HepG2 (cell line): ENCODE data around the gene RIPOR1. TPM values are rescaled to one million over a fixed set of nuclear protein-coding genes. Genes with fewer than 3 reads are reported as not detected.
A peak's percentile ranks its signal among the peaks of the same experiment; 100 is the strongest.

Experiments
- ATAC-seq: fragments of 200-7000 bp; cut with Tn5 transposase; 3 replicates; pipeline ENCODE4 v1.9.1; 2020; ENCODE audit warnings: mild to moderate bottlenecking, moderate library complexity
- BruUV-seq: library from RNA; stranded (reverse); fragments of 400-500 nt; replicated peaks from 2 replicates; lab custom pipeline; 2021; lab: Mats Ljungman, UMichigan
- CTCF ChIA-PET: fragments of 300-600 bp; formaldehyde crosslinking; extraction: SDS; loops from one replicate; lab custom pipeline; 2021; ENCODE audit warnings: low total read pairs, inconsistent platforms, low intra/inter-chr PET ratio; lab: Yijun Ruan, JAX
- POLR2A ChIA-PET: fragments of 350-600 bp; sonication (Branson Sonifier 250); formaldehyde crosslinking; loops from one replicate; lab custom pipeline; 2020; ENCODE audit warnings: antibody characterized with exemption, inconsistent platforms; lab: Yijun Ruan, JAX
- DNase-seq: peaks from one replicate; pipeline ENCODE4 v3.0.0-alpha.2; 2015; ENCODE audit warnings: low spot score
- FAIRE-seq: peaks from 3 replicates; lab custom pipeline; 2011; peaks lifted over from hg19 to GRCh38; lab: Jason Lieb, UNC
- H2AFZ ChIP-seq: one replicate; pipeline ENCODE4 v1.6.1; 2011; ENCODE audit warnings: low read length, inconsistent platforms
- H3K27ac ChIP-seq: fragments of 300-600 bp; 3 replicates; pipeline ENCODE4 v1.8.0; 2011; ENCODE audit warnings: mixed run types, mild to moderate bottlenecking, mixed read lengths, low read length, inconsistent platforms; ENCODE audit not compliant: insufficient read depth; ENCODE audit errors: extremely low read length
- H3K27me3 ChIP-seq, 2 experiments: fragments of 200-600 bp in 1 of 2; 2 replicates in 1 of 2; 3 replicates in 1 of 2; pipeline versions ENCODE4 v1.6.0 to v1.8.0; 2011; ENCODE audit warnings: low read length in 2 of 2, mild to moderate bottlenecking in 2 of 2, moderate library complexity in 2 of 2, inconsistent platforms in 1 of 2; ENCODE audit not compliant: insufficient read depth in 2 of 2, control insufficient read depth in 1 of 2
- H3K36me3 ChIP-seq, 2 experiments: fragments of 200-600 bp in 1 of 2; replicated peaks in 1 of 2; 2 replicates in 1 of 2; 3 replicates in 1 of 2; pipeline versions ENCODE4 v1.5.1 to v1.8.0; 2011; ENCODE audit warnings: low read length in 2 of 2, inconsistent platforms in 1 of 2; ENCODE audit not compliant: insufficient read depth in 2 of 2, control insufficient read depth in 1 of 2
- H3K4me1 ChIP-seq: 2 replicates; pipeline ENCODE4 v1.5.1; 2012; ENCODE audit warnings: low read length, inconsistent platforms; ENCODE audit not compliant: insufficient read depth
- H3K4me2 ChIP-seq: 2 replicates; pipeline ENCODE4 v1.6.0; 2011; ENCODE audit warnings: low read depth, low read length, inconsistent platforms
- H3K4me3 ChIP-seq, 3 experiments: fragments of 200-600 bp in 1 of 3; sonication (generic), shearing (Covaris generic) in 1 of 3; replicated peaks in 1 of 3; 2 replicates each; pipeline ENCODE4 v1.5.1; 2011 to 2016; ENCODE audit warnings: low read length in 3 of 3, inconsistent platforms in 2 of 3, low read depth in 2 of 3, mild to moderate bottlenecking in 2 of 3, control low read depth in 1 of 3, mixed read lengths in 1 of 3; ENCODE audit not compliant: insufficient read depth in 1 of 3
- H3K79me2 ChIP-seq: one replicate; pipeline ENCODE4 v1.6.1; 2011; ENCODE audit warnings: low read length, inconsistent platforms; ENCODE audit not compliant: insufficient read depth
- H3K9ac ChIP-seq: 2 replicates; pipeline ENCODE4 v1.6.0; 2011; ENCODE audit warnings: mild to moderate bottlenecking, low read depth, low read length, inconsistent platforms; ENCODE audit not compliant: insufficient read depth
- H3K9me3 ChIP-seq: 2 replicates; pipeline ENCODE4 v1.5.1; 2012; ENCODE audit warnings: mild to moderate bottlenecking, low read length
- H4K20me1 ChIP-seq: 2 replicates; pipeline ENCODE4 v1.6.0; 2011; ENCODE audit warnings: inconsistent platforms, mild to moderate bottlenecking, low read length, moderate library complexity; ENCODE audit not compliant: insufficient read depth
- ARID2 ChIP-seq: sonication (generic); formaldehyde crosslinking; IDR thresholded peaks from 2 replicates; pipeline ENCODE4 v1.8.1; 2022; ENCODE audit warnings: mild to moderate bottlenecking, missing genetic modification reagents, borderline replicate concordance
- KAT2B ChIP-seq: fragments of 150-350 bp; IDR thresholded peaks from 2 replicates; pipeline ENCODE4 v1.6.1; 2014; ENCODE audit warnings: low read depth, low read length, borderline replicate concordance
- MAFF ChIP-seq: IDR thresholded peaks from 2 replicates; pipeline ENCODE4 v1.6.1; 2011; ENCODE audit warnings: low read depth, low read length, improper control_type of control experiment
- PHF5A ChIP-seq: IDR thresholded peaks from one replicate; pipeline ENCODE4 v1.6.1; 2018; ENCODE audit warnings: low read depth, missing genetic modification reagents; ENCODE audit not compliant: unreplicated experiment
- PRPF4 ChIP-seq: fragments of 200-400 bp; formaldehyde crosslinking; IDR thresholded peaks from 2 replicates; pipeline ENCODE4 v1.6.1; 2016; ENCODE audit warnings: low read length, low read depth; ENCODE audit not compliant: poor library complexity, severe bottlenecking
- SP5 ChIP-seq: IDR thresholded peaks from 2 replicates; pipeline ENCODE4 v1.6.1; 2016; ENCODE audit warnings: low read depth, borderline replicate concordance
- TBX3 ChIP-seq: fragments of 450-650 bp; IDR thresholded peaks from 2 replicates; pipeline ENCODE4 v1.6.1; 2017; ENCODE audit warnings: antibody characterized with exemption, mild to moderate bottlenecking, inconsistent platforms, borderline replicate concordance
- TCF7 ChIP-seq: sonication (generic); IDR thresholded peaks from 2 replicates; pipeline ENCODE4 v1.6.1; 2016; ENCODE audit warnings: antibody characterized with exemption, low read depth
- THAP9 ChIP-seq: sonication (generic); formaldehyde crosslinking; IDR thresholded peaks from 2 replicates; pipeline ENCODE4; 2020; ENCODE audit warnings: missing genetic modification reagents, mild to moderate bottlenecking, borderline replicate concordance
- TOPORS ChIP-seq: sonication (generic); formaldehyde crosslinking; IDR thresholded peaks from 2 replicates; pipeline ENCODE4 v1.8.0; 2023; ENCODE audit warnings: mild to moderate bottlenecking, missing genetic modification reagents
- ZKSCAN1 ChIP-seq: fragments of 150-350 bp; IDR thresholded peaks from 2 replicates; pipeline ENCODE4 v1.6.1; 2014; ENCODE audit warnings: low read length
- ZNF710 ChIP-seq: sonication (generic); formaldehyde crosslinking; IDR thresholded peaks from 2 replicates; pipeline ENCODE4 v1.5.0; 2020; ENCODE audit warnings: mild to moderate bottlenecking, missing genetic modification reagents, borderline replicate concordance
- ZNF746 ChIP-seq: sonication (generic); formaldehyde crosslinking; IDR thresholded peaks from 2 replicates; pipeline ENCODE4 v1.8.0; 2022; ENCODE audit warnings: mild to moderate bottlenecking, missing genetic modification reagents
- WGBS: methylation state at CpG from one replicate; pipeline ENCODE4 v1.1.6; 2017; ENCODE audit warnings: low lambda C conversion rate; 5-methylcytosine and 5-hydroxymethylcytosine counted together
- in situ Hi-C: cut with HindIII; loops from 2 replicates; pipeline ENCODE4 v1.10.0; 2017; ENCODE audit warnings: low pct_unique_long_range_greater_than_20kb; ENCODE audit not compliant: extremely low pct_ligation_motif_present
- intact Hi-C: fragments of 100-400 bp; cut with micrococcal nuclease; formaldehyde crosslinking; loops from one replicate; pipeline ENCODE4 v1.10.0; 2022; ENCODE audit not compliant: unreplicated experiment
- polyA plus RNA-seq, 8 experiments: library from polyadenylated mRNA; depleted of rRNA in 3 of 8; stranded (reverse) in 7 of 8; unstranded in 1 of 8; fragments of >200 nt; fragmentation: Illumina TruSeq in 4 of 8; extraction: Trizol in 4 of 8; gene quantifications; 2 replicates each; pipeline versions ENCODE4 v1.2.1 to v1.2.3, GENCODE V29; 2011 to 2016; ENCODE audit warnings: low read depth in 4 of 8, missing spikeins in 1 of 8, mixed read lengths in 1 of 8; ENCODE audit not compliant: insufficient read depth in 1 of 8
- total RNA-seq, 5 experiments: library from RNA; depleted of rRNA; stranded (reverse); fragments of >200 nt; fragmentation: Illumina TruSeq; extraction: Trizol; gene quantifications; 2 replicates each; pipeline ENCODE4 v1.2.3, GENCODE V29; 2016; ENCODE audit warnings: low read depth in 1 of 5

The RIPOR1 gene
- total and polyA plus RNA-seq, 2 of the 13 experiments (the other 11 are each of a cell fraction or from before 2014, with no cell fraction given), result 4.6 to 8.1 TPM

GRCh38 chr16:67519242-67519641 lies 9.4 kb upstream of the RIPOR1 start:
- ATAC-seq (no peak), FAIRE-seq (no peak), DNase-seq (no peak)
- no peak overlapping the region for H3K9ac ChIP-seq
- no peak overlapping the region for H2AFZ ChIP-seq
- TF ChIP-seq ZNF710 (no peak), MAFF (no peak), PHF5A (no peak), TBX3 (no peak)
- no TSS peak for BruUV-seq
- CTCF ChIA-PET, result no interaction called here
- no peaks in the 10 kb centered on the region for H3K9me3 ChIP-seq
- no peak overlapping the region for H3K4me3 ChIP-seq
- POLR2A ChIA-PET, result no interaction called here
- intact Hi-C loops (no loop called here), in situ Hi-C loops (loop anchor here (5.0 kb wide), 1 partner anchor 37 kb away; the partner anchor contains the start of genes AGRP and ATP6V0D1)
- 6% methylated on average over 4 of the region's 4 CpGs for WGBS
- no peaks in the 10 kb centered on the region for H4K20me1 ChIP-seq
- no peak overlapping the region for H3K27ac ChIP-seq
- H3K4me2 ChIP-seq, result no peak overlapping the region
- H3K36me3 ChIP-seq, result no peaks in the 10 kb centered on the region
- peaks cover 2 to 24% of the 10 kb centered on the region in 2 experiments; a peak in 3 of 5 replicates for H3K27me3 ChIP-seq
- H3K79me2 ChIP-seq, result no peaks in the 10 kb centered on the region
- H3K4me1 ChIP-seq, result peaks cover 37% of the 10 kb centered on the region

DNA sequence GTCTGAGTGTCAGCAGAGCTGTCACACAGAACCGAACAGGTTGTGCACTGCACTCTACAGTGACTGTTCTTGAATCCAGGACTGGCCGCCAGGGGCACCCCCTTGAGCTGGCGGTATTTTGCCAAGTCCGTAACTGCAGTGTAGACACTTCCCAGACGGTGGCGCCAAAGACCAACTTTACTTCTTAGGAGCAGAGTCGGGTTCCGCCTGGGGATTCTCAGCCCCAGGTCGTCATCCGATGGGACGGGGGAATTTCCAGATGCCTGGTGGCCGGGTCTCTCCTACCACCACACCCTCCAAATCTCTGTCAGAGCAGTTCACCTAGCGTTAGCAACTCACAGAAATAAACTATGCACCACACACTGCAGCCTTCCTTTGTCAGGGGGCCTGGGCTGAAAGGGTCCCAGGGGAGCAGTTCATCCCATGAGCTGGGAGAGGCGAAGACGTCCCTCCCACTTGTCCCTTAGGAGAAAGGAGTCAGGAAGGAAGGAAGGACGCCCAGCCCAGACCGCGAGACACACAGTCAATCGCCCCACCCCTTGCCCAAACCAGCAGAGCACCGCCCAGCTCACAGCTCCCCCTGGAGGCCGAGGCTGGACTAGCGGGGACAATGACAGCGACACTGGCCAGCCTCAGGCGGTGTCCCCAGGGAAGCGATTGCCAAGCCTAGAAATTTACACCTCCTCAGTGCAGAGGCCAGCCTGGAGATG lies 7.4 kb upstream of the RIPOR1 start:
- H3K4me3 ChIP-seq, result peak overlapping the region; percentile 63 to 84 (median 75)
- peaks cover 9 to 38% of the 10 kb centered on the region in 2 experiments; a peak in 4 of 5 replicates for H3K27me3 ChIP-seq
- CTCF ChIA-PET, result interaction anchor here (0.5 to 2.9 kb wide), 18 partner anchors 9 to 593 kb away, joined by 3 to 118 read pairs (median 8); partner anchors contain the start of genes ATP6V0D1, C16orf86, CARMIL2 and CTCF
- no TSS peak for BruUV-seq
- H4K20me1 ChIP-seq, result no peaks in the 10 kb centered on the region
- peaks cover 54% of the 10 kb centered on the region for H3K4me1 ChIP-seq
- H3K27ac ChIP-seq, result peak overlapping the region; percentile 37
- FAIRE-seq (peak; percentile 99), ATAC-seq (peak; percentile 89), DNase-seq (peak; percentile 95)
- H3K9ac ChIP-seq, result peak overlapping the region; percentile 36
- in situ Hi-C loops (no loop called here), intact Hi-C loops (loop anchor here (1.0 kb wide), 3 partner anchors 41 to 147 kb away; partner anchors contain the start of gene CTCF)
- no peak overlapping the region for H2AFZ ChIP-seq
- no peaks in the 10 kb centered on the region for H3K9me3 ChIP-seq
- POLR2A ChIA-PET, result interaction anchor here (0.6 to 2.0 kb wide), 12 partner anchors 8 to 532 kb away, joined by 3 to 10 read pairs (median 4); partner anchors contain the start of genes ACD, ATP6V0D1, ENKD1 and HSD11B2
- WGBS, result 1% methylated on average over 22 of the region's 25 CpGs
- peak overlapping the region; percentile 94 for H3K4me2 ChIP-seq
- no peaks in the 10 kb centered on the region for H3K79me2 ChIP-seq
- no peaks in the 10 kb centered on the region for H3K36me3 ChIP-seq
- TF ChIP-seq ARID2 (CRISPR knock-in tag) (no peak), PRPF4 (no peak), SP5 (peak; percentile 75), ZKSCAN1 (no peak), TCF7 (no peak), TOPORS (CRISPR knock-in tag) (no peak), KAT2B (no peak), ZNF746 (CRISPR knock-in tag) (no peak), THAP9 (CRISPR knock-in tag) (peak; percentile 80; the same call in 1 of the 2 replicates)
